Measurements from ENCODE around the gene ACAA2.

ACAA2 gene

GRCh38 chr18:49763590-49763989 lies 49.7 kb downstream of the ACAA2 start:
- Histone ChIP-seq H3K36me3 (ENCODE audit: control insufficient read depth, insufficient read depth, low read length) (no peaks in the 10 kb centered on the region), H3K27me3 (ENCODE audit: control insufficient read depth, insufficient read depth, low read length) (no peaks in the 10 kb centered on the region), H3K4me3 (ENCODE audit: low read depth, low read length) (no peak overlapping the region), H3K4me1 (ENCODE audit: control insufficient read depth, insufficient read depth, low read length) (peaks cover 19% of the 10 kb centered on the region; the same call in 1 of the 2 replicates), H3K9ac (ENCODE audit: low read depth, low read length) (no peak overlapping the region), H3K27ac (ENCODE audit: low read depth, low read length) (no peak overlapping the region), H3K9me3 (ENCODE audit: control insufficient read depth, insufficient read depth, low read length) (no peaks in the 10 kb centered on the region)

DNA sequence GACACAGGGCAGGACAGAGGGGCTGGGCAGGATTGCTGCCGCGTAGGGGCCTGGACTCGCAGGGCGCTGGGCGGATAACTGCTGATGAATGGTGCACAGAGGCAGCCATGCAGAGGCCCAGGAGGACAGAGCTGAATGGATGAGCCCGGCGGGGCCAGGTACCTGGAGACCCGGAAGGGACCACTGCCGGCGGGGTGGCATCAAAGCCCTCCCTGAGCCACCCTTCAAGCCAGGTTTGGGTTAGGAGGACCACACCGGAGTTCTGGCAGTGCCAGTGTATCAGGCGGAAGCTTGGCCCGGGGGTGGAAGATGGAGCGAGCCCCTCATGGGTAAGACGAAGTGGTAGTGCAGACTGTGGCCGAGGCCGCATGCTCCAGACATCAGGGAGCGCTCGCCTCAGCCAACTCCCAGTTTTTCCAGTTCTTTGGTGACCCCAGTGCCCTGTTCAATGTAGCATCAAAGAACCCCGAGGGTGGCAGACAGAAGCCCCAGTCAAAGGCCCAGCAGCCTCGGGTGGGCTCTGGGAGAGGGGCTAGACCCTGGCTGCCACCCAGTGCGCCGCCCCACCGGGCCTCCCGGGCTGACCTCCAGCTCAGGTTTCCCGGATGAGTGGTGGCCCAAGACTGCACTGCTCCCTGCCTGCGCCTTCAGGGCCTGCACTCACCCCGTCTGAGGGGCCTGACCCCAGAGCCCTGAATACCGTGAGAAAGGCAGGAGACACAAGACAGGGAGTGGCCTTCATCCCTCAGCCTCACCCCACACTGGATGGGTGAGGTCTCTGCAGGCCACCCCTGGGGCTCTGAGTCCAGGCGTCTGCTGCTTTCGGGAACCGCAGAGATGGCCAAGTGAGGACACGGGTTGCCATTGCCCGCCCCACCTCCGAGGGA lies 50.9 kb downstream of the ACAA2 start:
- Histone ChIP-seq H3K36me3 (ENCODE audit: control insufficient read depth, insufficient read depth, low read length) (no peaks in the 10 kb centered on the region), H3K27ac (ENCODE audit: low read depth, low read length) (no peak overlapping the region), H3K9ac (ENCODE audit: low read depth, low read length) (no peak overlapping the region), H3K4me1 (ENCODE audit: control insufficient read depth, insufficient read depth, low read length) (peaks cover 16% of the 10 kb centered on the region; the same call in 1 of the 2 replicates), H3K27me3 (ENCODE audit: control insufficient read depth, insufficient read depth, low read length) (no peaks in the 10 kb centered on the region), H3K9me3 (ENCODE audit: control insufficient read depth, insufficient read depth, low read length) (no peaks in the 10 kb centered on the region), H3K4me3 (ENCODE audit: low read depth, low read length) (no peak overlapping the region)

DNA sequence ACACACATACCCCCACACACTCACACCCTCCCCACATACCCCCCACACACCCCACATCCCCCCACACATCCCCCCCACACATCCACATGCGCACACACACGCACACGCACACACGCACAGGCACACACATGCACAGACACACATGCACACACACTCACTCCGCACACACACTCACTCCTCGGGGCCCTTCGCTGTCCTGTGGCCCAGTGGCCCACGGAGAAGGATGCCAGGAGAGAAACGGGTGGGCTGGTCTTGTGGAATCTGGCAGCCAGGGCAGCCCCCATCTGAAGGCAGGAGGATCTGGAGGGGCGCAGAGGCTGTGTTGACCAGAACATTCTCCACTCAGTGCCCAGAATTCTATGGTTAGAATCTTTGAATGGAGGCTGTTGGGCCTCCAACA lies 51.6 kb downstream of the ACAA2 start:
- no peak overlapping the region for H3K27ac ChIP-seq (ENCODE audit: low read depth, low read length)
- H3K27me3 ChIP-seq (ENCODE audit: control insufficient read depth, insufficient read depth, low read length), result no peaks in the 10 kb centered on the region
- H3K9ac ChIP-seq (ENCODE audit: low read depth, low read length), result no peak overlapping the region
- H3K9me3 ChIP-seq (ENCODE audit: control insufficient read depth, insufficient read depth, low read length), result no peaks in the 10 kb centered on the region
- H3K36me3 ChIP-seq (ENCODE audit: control insufficient read depth, insufficient read depth, low read length), result no peaks in the 10 kb centered on the region
- H3K4me3 ChIP-seq (ENCODE audit: low read depth, low read length), result no peak overlapping the region
- H3K4me1 ChIP-seq (ENCODE audit: control insufficient read depth, insufficient read depth, low read length), result peaks cover 16% of the 10 kb centered on the region; the same call in 1 of the 2 replicates

DNA sequence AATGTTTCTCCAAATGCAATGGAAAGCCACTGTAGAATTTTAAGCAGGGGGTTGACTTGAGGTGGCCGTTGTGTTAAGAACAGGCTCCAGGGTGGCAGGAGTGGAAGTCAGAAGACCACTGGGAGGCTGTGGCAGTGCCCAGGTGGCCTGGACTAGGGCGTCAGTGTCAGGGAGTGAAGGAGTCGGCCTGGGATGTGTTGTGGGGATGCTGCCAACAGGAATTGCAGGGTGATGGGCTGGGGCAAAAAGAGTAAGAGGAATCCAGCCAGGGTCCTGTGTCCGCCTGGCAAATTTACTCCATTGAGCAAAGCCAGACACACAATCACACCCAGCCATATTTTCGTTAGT lies 55.1 kb downstream of the ACAA2 start:
- Histone ChIP-seq H3K27me3 (ENCODE audit: control insufficient read depth, insufficient read depth, low read length) (no peaks in the 10 kb centered on the region), H3K36me3 (ENCODE audit: control insufficient read depth, insufficient read depth, low read length) (no peaks in the 10 kb centered on the region)

GRCh38 chr18:49757513-49758262 lies 55.6 kb downstream of the ACAA2 start:
- no peak overlapping the region for H3K4me3 ChIP-seq (ENCODE audit: low read depth, low read length)
- H3K36me3 ChIP-seq (ENCODE audit: control insufficient read depth, insufficient read depth, low read length), result no peaks in the 10 kb centered on the region
- H3K27me3 ChIP-seq (ENCODE audit: control insufficient read depth, insufficient read depth, low read length), result no peaks in the 10 kb centered on the region
- H3K9ac ChIP-seq (ENCODE audit: low read depth, low read length), result no peak overlapping the region
- no peak overlapping the region for H3K27ac ChIP-seq (ENCODE audit: low read depth, low read length)
- peaks cover 12% of the 10 kb centered on the region; the same call in 1 of the 2 replicates for H3K4me1 ChIP-seq (ENCODE audit: control insufficient read depth, insufficient read depth, low read length)
- no peaks in the 10 kb centered on the region for H3K9me3 ChIP-seq (ENCODE audit: control insufficient read depth, insufficient read depth, low read length)

More for the DNA sequence above, 55.1 kb downstream of the ACAA2 start:
- no peak overlapping the region for H3K9ac ChIP-seq (ENCODE audit: low read depth, low read length)
- no peak overlapping the region for H3K27ac ChIP-seq (ENCODE audit: low read depth, low read length)
- no peak overlapping the region for H3K4me3 ChIP-seq (ENCODE audit: low read depth, low read length)
- H3K4me1 ChIP-seq (ENCODE audit: control insufficient read depth, insufficient read depth, low read length), result peaks cover 12% of the 10 kb centered on the region; the same call in 1 of the 2 replicates
- no peaks in the 10 kb centered on the region for H3K9me3 ChIP-seq (ENCODE audit: control insufficient read depth, insufficient read depth, low read length)

DNA sequence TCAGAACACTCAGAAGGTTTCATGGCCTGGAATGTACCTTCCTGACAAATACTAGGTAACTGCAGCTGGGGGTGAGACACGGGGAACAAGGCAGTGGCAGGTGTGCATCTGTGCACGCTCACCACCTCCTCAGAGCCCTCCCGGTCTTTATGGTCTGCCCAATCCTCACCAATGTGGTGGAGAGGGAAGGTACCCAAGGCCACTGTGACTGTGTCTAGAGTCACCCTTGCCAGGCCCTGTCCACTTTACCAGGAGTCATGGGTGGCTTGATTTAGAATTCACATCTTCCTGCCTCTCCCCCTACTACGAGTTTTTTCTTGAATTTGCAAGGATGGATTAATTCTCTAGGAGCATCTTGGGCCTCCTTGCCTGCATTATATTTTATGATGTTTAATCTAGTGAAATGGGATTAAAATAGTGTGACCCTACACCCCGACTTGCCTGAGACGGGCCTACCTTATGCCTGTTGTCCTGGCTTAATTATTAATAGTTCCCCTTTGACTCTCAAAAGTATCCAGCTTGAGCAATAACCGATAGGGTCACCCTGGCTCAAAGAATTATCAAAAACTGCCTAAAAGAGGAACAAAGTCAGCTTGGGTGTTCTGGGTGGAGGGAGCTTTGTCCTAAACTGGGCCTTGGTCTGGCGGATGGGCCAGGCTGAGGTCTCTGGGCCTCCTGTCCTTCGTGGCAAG lies 56.5 kb downstream of the ACAA2 start:
- no peak overlapping the region for H3K27ac ChIP-seq (ENCODE audit: low read depth, low read length)
- H3K36me3 ChIP-seq (ENCODE audit: control insufficient read depth, insufficient read depth, low read length), result no peaks in the 10 kb centered on the region
- H3K4me3 ChIP-seq (ENCODE audit: low read depth, low read length), result no peak overlapping the region
- peaks cover 12% of the 10 kb centered on the region; the same call in 1 of the 2 replicates for H3K4me1 ChIP-seq (ENCODE audit: control insufficient read depth, insufficient read depth, low read length)
- no peaks in the 10 kb centered on the region for H3K27me3 ChIP-seq (ENCODE audit: control insufficient read depth, insufficient read depth, low read length)
- H3K9ac ChIP-seq (ENCODE audit: low read depth, low read length), result no peak overlapping the region
- no peaks in the 10 kb centered on the region for H3K9me3 ChIP-seq (ENCODE audit: control insufficient read depth, insufficient read depth, low read length)

DNA sequence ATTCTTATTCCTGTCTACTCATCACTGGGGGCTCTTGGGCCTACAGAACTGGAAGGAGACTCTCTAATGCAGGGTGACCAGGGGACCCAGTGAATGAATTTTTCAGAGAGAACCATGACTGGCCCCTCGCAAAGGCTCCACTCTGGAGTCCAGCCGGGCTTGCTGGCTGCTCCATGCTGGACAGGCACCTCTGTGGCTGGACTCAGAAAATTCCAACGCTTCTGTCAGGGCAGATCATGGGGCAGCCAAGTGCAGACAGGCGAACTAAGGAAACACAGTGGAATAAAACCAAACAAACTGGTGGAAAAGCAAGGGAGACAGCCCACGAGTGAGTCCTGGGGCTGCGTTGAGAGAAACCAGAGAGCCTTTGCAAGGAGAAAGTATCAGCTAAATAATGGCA lies 57.2 kb downstream of the ACAA2 start:
- H3K4me1 ChIP-seq (ENCODE audit: control insufficient read depth, insufficient read depth, low read length), result peaks cover 12% of the 10 kb centered on the region; the same call in 1 of the 2 replicates
- no peak overlapping the region for H3K27ac ChIP-seq (ENCODE audit: low read depth, low read length)
- H3K36me3 ChIP-seq (ENCODE audit: control insufficient read depth, insufficient read depth, low read length), result no peaks in the 10 kb centered on the region
- H3K9me3 ChIP-seq (ENCODE audit: control insufficient read depth, insufficient read depth, low read length), result no peaks in the 10 kb centered on the region
- H3K9ac ChIP-seq (ENCODE audit: low read depth, low read length), result no peak overlapping the region
- no peak overlapping the region for H3K4me3 ChIP-seq (ENCODE audit: low read depth, low read length)
- H3K27me3 ChIP-seq (ENCODE audit: control insufficient read depth, insufficient read depth, low read length), result no peaks in the 10 kb centered on the region

DNA sequence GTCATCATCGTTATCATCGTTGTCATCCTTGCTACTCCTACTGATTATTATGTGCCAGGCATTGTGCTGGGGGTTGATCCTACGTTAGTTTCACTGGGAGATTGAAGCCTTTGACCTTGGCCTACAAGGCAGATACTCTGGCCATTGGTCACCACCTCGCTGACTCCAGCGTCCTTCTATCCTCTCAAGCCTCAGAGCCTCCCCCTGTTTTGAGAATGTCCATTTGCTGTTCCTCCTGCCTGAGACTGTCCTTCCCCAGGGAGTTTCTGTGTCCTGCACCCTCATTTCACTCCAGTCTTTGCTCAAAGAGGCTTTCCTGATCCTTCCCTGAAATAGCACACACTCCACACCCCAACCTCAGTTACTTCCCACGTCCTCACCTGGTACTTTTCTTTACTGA lies 57.8 kb downstream of the ACAA2 start:
- peaks cover 12% of the 10 kb centered on the region; the same call in 1 of the 2 replicates for H3K4me1 ChIP-seq (ENCODE audit: control insufficient read depth, insufficient read depth, low read length)
- no peak overlapping the region for H3K9ac ChIP-seq (ENCODE audit: low read depth, low read length)
- H3K36me3 ChIP-seq (ENCODE audit: control insufficient read depth, insufficient read depth, low read length), result no peaks in the 10 kb centered on the region
- H3K27ac ChIP-seq (ENCODE audit: low read depth, low read length), result no peak overlapping the region
- no peaks in the 10 kb centered on the region for H3K27me3 ChIP-seq (ENCODE audit: control insufficient read depth, insufficient read depth, low read length)
- no peak overlapping the region for H3K4me3 ChIP-seq (ENCODE audit: low read depth, low read length)
- H3K9me3 ChIP-seq (ENCODE audit: control insufficient read depth, insufficient read depth, low read length), result no peaks in the 10 kb centered on the region

DNA sequence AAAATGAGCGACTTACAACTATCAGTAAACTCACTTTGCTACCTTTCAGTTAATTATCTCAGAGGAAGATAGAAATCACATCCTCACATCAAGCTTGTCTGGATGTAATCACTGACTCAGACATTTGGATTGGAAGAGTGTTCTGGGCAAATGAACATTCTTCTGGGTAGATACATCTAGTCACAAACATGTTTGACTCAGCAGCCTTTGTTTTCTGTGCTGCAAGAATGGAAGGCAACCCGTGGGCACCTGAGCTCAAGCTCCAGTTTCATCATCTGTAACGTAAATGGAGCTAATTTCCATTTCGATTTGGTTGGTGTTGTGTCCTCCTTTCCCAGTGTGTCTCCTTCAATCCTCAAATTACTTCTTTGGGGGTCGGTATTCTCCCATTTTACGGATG lies 58.5 kb downstream of the ACAA2 start:
- no peak overlapping the region for H3K4me3 ChIP-seq (ENCODE audit: low read depth, low read length)
- H3K36me3 ChIP-seq (ENCODE audit: control insufficient read depth, insufficient read depth, low read length), result no peaks in the 10 kb centered on the region
- H3K27me3 ChIP-seq (ENCODE audit: control insufficient read depth, insufficient read depth, low read length), result no peaks in the 10 kb centered on the region
- H3K4me1 ChIP-seq (ENCODE audit: control insufficient read depth, insufficient read depth, low read length), result peaks cover 8% of the 10 kb centered on the region; the same call in 1 of the 2 replicates
- no peak overlapping the region for H3K27ac ChIP-seq (ENCODE audit: low read depth, low read length)
- no peak overlapping the region for H3K9ac ChIP-seq (ENCODE audit: low read depth, low read length)
- no peaks in the 10 kb centered on the region for H3K9me3 ChIP-seq (ENCODE audit: control insufficient read depth, insufficient read depth, low read length)

DNA sequence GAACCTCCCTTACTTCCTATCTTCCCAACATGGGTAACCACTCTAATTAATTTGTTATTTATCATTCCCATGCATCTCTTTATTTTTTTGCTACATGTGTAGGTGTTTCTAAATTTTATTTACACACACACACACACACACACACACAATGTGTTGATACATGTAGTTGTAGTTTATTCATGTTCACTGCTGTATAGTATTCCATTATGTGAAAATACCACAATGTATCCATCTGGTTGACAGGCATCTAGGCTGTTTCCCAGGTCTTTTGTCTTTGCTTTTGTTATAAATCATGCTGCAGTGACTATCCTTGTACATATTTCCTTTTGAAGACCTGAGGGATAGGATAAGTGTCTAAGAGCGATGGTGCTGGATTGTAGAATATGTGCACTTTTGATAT lies 59.7 kb downstream of the ACAA2 start:
- Histone ChIP-seq H3K9me3 (ENCODE audit: control insufficient read depth, insufficient read depth, low read length) (no peaks in the 10 kb centered on the region), H3K27ac (ENCODE audit: low read depth, low read length) (no peak overlapping the region), H3K36me3 (ENCODE audit: control insufficient read depth, insufficient read depth, low read length) (no peaks in the 10 kb centered on the region), H3K4me3 (ENCODE audit: low read depth, low read length) (no peak overlapping the region), H3K4me1 (ENCODE audit: control insufficient read depth, insufficient read depth, low read length) (no peaks in the 10 kb centered on the region), H3K9ac (ENCODE audit: low read depth, low read length) (no peak overlapping the region), H3K27me3 (ENCODE audit: control insufficient read depth, insufficient read depth, low read length) (no peaks in the 10 kb centered on the region)
